Activated CD4-positive, alpha-beta T cell treated with anti-CD3 and anti-CD28 coated beads, Interleukin-2, amount 50 U/mL, for 48 hours (primary cell): Measurements from ENCODE around the gene CTXN2.

Experiments used
- DNase-seq, 2 experiments: peaks; one replicate each; pipeline ENCODE4 v3.0.0-alpha.2; 2020

CTXN2 gene

DNA sequence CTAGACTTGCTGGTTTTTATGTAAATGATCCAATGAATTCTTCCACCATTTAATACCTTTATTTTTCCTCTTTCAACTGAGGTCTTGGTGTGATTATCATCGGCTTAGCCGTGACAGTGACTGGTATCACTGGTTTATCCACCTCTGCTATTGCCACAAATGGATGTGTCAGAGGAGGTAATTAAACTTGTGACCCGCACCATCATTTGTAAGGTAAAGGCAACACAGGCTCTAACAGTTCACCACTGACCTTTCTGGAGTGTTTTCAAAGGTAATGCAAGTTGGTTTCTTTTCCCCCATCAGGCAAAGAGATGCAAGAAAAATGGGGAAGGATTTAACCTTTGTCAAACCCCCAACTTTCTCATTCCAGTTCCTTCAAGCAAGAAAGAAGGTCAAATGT, 34.3 kb downstream of the CTXN2 start:
- DNase-seq: no peak

DNA sequence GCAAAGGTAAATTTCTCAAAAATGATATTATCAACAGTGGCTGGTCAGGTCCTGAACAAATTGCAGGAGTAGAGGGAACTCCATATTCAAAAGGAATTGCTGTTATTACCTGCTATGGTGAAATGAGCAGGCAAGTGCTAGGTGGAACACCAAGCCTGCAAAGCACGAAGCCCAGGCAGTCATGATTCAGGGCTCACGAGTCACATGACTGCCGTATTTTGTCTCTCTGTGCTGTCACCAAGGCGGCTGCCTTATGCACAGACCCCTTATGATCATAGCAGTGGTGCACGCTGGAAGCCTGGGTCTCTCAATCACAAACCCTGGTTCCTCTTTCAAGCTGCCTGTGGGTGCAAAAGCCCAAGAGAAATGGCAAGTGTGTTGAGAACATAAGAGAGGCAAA, 39.0 kb downstream of the CTXN2 start:
- DNase-seq: no peak

DNA sequence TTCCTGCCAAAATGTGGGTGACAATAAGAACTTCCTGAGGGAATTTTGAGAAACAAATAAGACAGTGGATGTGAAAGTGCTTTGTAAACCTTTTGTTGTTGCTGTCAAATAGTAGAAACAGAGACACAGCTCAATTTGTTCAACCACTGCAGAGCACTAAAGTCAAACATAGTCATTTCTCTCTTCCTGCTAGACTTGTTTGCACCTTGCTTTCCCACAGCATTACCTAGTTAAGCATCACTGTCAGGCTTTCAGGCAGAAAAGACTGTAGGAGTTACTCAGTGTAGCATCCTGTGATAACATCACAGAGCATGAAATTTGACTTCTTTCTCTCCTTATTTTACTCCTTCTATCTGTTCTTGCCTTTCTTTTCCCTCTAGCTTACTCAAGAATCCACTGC, 41.8 kb downstream of the CTXN2 start:
- no peak for DNase-seq

DNA sequence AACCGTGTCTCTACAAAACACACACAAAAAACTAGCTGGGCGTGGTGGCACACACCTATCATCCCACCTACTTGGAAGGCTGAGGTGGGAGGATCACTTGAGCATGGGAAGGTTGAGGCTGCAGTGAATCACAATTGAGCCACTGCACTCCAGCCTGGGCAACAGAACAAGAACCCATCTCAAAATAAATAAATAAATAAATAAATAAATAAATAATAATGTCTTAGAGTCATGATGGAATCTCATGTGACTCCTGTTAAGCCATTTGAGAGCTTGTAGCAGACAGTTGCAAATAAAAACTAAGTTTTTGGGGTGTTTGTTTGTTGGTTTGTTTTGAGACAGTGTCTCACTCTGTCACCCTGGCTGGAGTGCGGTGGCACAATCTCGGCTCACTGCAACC, 47.9 kb downstream of the CTXN2 start:
- DNase-seq: no peak

DNA sequence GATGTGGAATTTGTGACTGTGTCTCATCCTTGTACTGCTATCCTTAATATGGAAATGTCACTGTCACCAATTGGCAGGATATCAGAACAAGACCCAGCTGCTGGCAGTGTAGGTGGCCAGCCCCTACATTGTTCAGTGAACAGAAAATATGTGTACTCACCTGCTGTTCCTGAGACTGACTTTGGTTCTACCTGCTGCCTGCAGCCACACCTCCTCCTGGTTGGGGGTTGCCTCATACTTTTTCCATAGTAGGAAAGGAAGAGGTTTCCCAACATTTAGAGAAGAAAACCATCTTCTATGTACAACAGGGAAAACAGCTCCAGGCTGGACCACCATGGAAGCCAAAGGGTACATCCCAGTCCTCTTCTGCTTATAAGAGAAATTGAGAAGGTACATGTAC, 50.5 kb downstream of the CTXN2 start:
- DNase-seq: no peak

DNA sequence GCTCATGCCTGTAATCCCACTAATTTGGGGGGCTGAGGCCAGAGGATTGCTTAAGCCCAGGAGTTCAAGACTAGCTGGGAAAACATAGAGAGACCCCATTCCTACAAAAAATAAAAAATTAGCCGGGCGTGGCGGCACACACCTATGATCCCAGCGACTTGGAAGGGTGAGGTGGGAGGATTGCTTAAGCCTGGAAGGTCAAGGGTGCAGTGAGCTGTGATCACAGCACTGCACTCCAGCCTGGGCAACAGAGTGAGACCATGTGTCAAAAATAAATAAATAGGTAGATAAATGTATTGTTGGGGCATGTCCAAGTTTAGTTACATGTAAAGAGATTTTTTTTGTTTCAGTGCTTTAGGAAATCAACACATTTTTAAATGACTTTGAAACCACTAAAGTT, 51.1 kb downstream of the CTXN2 start:
- DNase-seq: no peak

DNA sequence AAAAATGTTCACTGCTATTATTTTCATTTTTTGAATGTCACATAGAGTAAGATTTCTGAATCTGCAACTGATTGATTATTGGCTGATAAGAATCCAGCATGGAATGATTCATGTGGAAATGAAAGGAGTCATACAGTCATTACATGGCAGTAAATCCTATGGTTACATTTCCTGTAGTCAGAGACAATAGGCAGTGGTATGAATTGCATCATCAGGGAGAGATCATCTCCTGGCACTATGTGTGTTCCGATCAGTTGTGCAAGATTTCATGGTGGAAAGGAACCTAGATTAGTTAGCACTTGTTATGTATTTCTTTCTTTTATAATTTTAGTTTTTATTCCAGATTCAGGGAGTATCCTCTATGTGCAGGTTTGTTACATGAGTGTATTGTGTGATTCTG, 53.5 kb downstream of the CTXN2 start:
- no peak for DNase-seq

DNA sequence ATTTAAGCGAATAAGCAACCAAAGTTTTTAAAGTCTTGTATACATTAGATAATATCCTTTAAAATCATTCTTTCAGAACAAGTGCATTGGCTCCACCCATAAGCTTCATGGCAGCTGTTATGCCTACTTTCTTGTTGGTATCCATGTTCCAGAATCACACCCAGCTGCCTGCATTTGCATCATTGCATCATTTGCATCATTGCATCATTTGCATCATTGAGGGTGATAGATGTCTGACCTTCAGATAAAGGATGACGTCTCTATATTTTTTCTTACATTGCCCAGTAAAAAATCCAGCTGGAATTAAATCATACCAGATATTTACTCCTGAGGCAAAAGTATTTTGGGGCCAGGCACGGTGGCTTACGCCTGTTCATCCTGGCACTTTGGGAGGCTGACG, 56.9 kb downstream of the CTXN2 start:
- DNase-seq: no peak

DNA sequence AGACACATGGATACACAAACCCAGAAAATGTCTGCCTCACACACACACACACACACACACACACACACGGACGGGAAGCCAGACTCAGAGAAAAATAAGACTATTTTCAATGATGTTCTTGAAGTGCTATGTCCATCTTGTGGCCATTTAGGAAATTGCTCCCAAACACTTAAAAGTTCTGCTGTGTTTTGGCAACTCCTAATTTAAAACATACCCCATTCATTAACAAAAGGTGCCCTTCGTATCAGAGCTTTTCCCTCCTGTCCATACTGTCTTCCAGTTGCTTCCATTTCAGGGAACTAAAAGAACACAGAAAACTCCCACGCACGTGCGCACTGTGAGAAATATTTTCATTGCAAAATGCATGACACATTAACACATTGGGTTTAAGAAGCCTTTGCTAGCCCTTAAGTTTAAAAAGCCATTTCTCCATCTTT, 59.2 kb downstream of the CTXN2 start:
- peak; percentile 2 to 4 for DNase-seq

DNA sequence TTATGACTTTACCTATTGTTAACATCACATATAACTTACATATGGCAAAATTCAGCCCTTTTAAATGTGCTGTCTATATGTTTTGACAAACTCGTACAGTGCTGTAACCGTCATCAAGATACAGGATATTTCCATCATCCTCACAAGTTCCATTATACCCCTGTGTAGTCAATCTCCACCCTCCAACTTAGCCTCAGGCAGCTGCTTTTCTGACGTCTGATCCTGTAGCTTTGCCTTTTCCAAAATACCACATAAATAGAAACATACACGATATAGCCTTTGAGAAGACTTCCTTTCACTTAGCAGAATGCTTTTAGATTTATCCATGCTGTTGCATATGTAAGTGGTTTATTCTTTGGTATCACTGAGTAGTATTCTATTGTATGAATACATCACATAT, 61.7 kb downstream of the CTXN2 start:
- DNase-seq: no peak
